ENCODE data around the gene POPDC3.

DNA sequence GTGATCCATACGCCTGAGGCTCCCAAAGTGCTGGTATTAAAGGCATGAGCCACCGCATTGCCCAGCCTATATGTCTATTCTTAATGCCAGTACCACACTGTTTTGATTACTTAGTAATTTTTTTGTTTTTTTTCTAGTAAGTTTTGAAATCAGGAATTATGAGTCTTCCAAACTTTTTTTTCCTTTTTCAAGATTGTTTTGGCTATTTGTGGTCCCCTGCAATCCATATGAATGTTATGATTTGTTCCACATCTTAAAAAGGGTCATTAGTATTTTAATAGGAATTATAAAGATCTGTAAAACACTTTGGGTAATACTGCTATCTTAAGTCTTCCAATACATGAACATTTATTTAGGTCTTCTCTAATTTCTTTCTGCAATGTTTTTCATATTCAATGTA lies 6.8 kb upstream of the POPDC3 start:
- TF ChIP-seq, protein P1, sequence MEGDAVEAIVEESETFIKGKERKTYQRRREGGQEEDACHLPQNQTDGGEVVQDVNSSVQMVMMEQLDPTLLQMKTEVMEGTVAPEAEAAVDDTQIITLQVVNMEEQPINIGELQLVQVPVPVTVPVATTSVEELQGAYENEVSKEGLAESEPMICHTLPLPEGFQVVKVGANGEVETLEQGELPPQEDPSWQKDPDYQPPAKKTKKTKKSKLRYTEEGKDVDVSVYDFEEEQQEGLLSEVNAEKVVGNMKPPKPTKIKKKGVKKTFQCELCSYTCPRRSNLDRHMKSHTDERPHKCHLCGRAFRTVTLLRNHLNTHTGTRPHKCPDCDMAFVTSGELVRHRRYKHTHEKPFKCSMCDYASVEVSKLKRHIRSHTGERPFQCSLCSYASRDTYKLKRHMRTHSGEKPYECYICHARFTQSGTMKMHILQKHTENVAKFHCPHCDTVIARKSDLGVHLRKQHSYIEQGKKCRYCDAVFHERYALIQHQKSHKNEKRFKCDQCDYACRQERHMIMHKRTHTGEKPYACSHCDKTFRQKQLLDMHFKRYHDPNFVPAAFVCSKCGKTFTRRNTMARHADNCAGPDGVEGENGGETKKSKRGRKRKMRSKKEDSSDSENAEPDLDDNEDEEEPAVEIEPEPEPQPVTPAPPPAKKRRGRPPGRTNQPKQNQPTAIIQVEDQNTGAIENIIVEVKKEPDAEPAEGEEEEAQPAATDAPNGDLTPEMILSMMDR (IDR thresholded peaks at IDR 0.05), result no peak
- no peak for TF ChIP-seq POLR2A (IDR thresholded peaks at IDR 0.05)

All from lower leg skin (tissue), 3 donors.